Measurements from ENCODE around the gene ODF2. TPM values are rescaled to one million over a fixed set of nuclear protein-coding genes. Genes with fewer than 3 reads are reported as not detected.

The ODF2 gene
- polyA plus RNA-seq, 1 donor (not counting 4 experiments of a cell fraction or from before 2014, with no cell fraction given), result 14.0 TPM

DNA sequence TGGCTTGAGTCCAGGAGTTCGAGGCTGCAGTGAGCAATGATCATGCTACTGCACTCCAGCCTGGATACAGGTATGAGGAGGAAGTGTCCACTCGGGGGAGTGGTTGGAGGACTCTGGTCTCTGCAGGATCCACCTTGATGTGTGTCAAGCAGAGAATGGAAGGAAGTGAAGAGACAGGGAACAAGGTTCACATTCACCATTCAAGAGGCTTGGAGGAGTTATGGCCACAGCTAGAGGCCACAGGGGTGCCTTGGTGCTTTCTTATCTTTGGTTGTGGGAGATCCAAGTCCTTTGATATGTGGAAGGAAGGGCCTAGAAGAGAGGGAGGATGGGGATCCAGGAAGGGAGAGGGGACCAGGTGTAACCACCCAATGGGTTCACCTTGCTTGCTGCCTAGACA is 40.5 kb upstream of the ODF2 start:
- no peak overlapping the region for H3K4me2 ChIP-seq (ENCODE audit: control insufficient read depth, extremely low read depth, insufficient read depth, low read depth, low read length)
- FAIRE-seq, result no peak

GRCh38 chr9:128416014-128416413 is 39.8 kb upstream of the ODF2 start:
- H3K4me1 ChIP-seq (ENCODE audit: control insufficient read depth, extremely low read depth, insufficient read depth, low read length), result peaks cover 14% of the 10 kb centered on the region
- DNase-seq (ENCODE audit: low read depth, low spot score) (no peak), FAIRE-seq (peak; percentile 17)
- H3K4me3 ChIP-seq (ENCODE audit: control insufficient read depth in 2 of 3, extremely low read depth in 1 of 3, insufficient read depth in 2 of 3, low read depth in 1 of 3, low read length in 3 of 3), result no peak overlapping the region
- H3K4me2 ChIP-seq (ENCODE audit: control insufficient read depth, extremely low read depth, insufficient read depth, low read depth, low read length), result peak overlapping the region; percentile 39
- H3K9me1 ChIP-seq (ENCODE audit: control insufficient read depth, extremely low read depth, insufficient read depth, low read length), result no peaks in the 10 kb centered on the region
- H3K27ac ChIP-seq (ENCODE audit: control insufficient read depth, insufficient read depth, low read length), result no peak overlapping the region
- TF ChIP-seq EZH2 (IDR thresholded peaks at IDR 0.05; ENCODE audit: low read length) (no peak), CTCF (optimal IDR thresholded peaks at IDR 0.05 in 1 of 3, IDR thresholded peaks at IDR 0.05 in 1 of 3, conservative IDR thresholded peaks at IDR 0.05 in 1 of 3; ENCODE audit: extremely low read depth in 1 of 3, insufficient read depth in 2 of 3, low read length in 3 of 3) (no peak)
- H4K20me1 ChIP-seq (ENCODE audit: control insufficient read depth, extremely low read depth, insufficient read depth, low read length), result no peaks in the 10 kb centered on the region
- dilution Hi-C loops (cut with MboI; ENCODE audit: extremely low pct_ligation_motif_present, low sequenced_read_pairs), result no loop called here
- H2AFZ ChIP-seq (ENCODE audit: control insufficient read depth, low read length), result no peak overlapping the region
- no peaks in the 10 kb centered on the region for H3K36me3 ChIP-seq (ENCODE audit: control insufficient read depth in 2 of 2, extremely low read depth in 1 of 2, insufficient read depth in 2 of 2, low read length in 2 of 2)
- peaks cover 11% of the 10 kb centered on the region for H3K27me3 ChIP-seq (ENCODE audit: control insufficient read depth, extremely low read depth, insufficient read depth, low read length)
- no peak overlapping the region for H3K9ac ChIP-seq (ENCODE audit: control insufficient read depth, extremely low read depth, insufficient read depth, low read length)
- H3K9me3 ChIP-seq (ENCODE audit: control insufficient read depth, low read depth, low read length), result no peaks in the 10 kb centered on the region
- H3K79me2 ChIP-seq (ENCODE audit: control insufficient read depth, insufficient read depth, low read length), result no peaks in the 10 kb centered on the region

More for the DNA sequence above, 40.5 kb upstream of the ODF2 start:
- no peak for DNase-seq (ENCODE audit: low read depth, low spot score)
- Histone ChIP-seq H3K79me2 (ENCODE audit: control insufficient read depth, insufficient read depth, low read length) (no peaks in the 10 kb centered on the region), H3K27me3 (ENCODE audit: control insufficient read depth, extremely low read depth, insufficient read depth, low read length) (peaks cover 11% of the 10 kb centered on the region), H2AFZ (ENCODE audit: control insufficient read depth, low read length) (no peak overlapping the region), H3K9ac (ENCODE audit: control insufficient read depth, extremely low read depth, insufficient read depth, low read length) (no peak overlapping the region), H3K9me3 (ENCODE audit: control insufficient read depth, low read depth, low read length) (no peaks in the 10 kb centered on the region), H3K27ac (ENCODE audit: control insufficient read depth, insufficient read depth, low read length) (no peak overlapping the region), H4K20me1 (ENCODE audit: control insufficient read depth, extremely low read depth, insufficient read depth, low read length) (no peaks in the 10 kb centered on the region), H3K4me1 (ENCODE audit: control insufficient read depth, extremely low read depth, insufficient read depth, low read length) (peaks cover 14% of the 10 kb centered on the region), H3K4me3 (ENCODE audit: control insufficient read depth in 2 of 3, extremely low read depth in 1 of 3, insufficient read depth in 2 of 3, low read depth in 1 of 3, low read length in 3 of 3) (no peak overlapping the region), H3K36me3 (ENCODE audit: control insufficient read depth in 2 of 2, extremely low read depth in 1 of 2, insufficient read depth in 2 of 2, low read length in 2 of 2) (no peaks in the 10 kb centered on the region), H3K9me1 (ENCODE audit: control insufficient read depth, extremely low read depth, insufficient read depth, low read length) (no peaks in the 10 kb centered on the region)
- dilution Hi-C loops (cut with MboI; ENCODE audit: extremely low pct_ligation_motif_present, low sequenced_read_pairs), result no loop called here
- TF ChIP-seq EZH2 (IDR thresholded peaks at IDR 0.05; ENCODE audit: low read length), result no peak
- TF ChIP-seq CTCF (optimal IDR thresholded peaks at IDR 0.05 in 1 of 3, IDR thresholded peaks at IDR 0.05 in 1 of 3, conservative IDR thresholded peaks at IDR 0.05 in 1 of 3; ENCODE audit: extremely low read depth in 1 of 3, insufficient read depth in 2 of 3, low read length in 3 of 3), result no peak

Data from keratinocyte (primary cell).